Ishikawa (cell line): ENCODE measurements around the gene HSP90AB1.

Experiments
- CEBPB ChIP-seq: IDR thresholded peaks from 2 replicates; pipeline ENCODE4 v1.6.1; 2012
- CREB1 ChIP-seq: IDR thresholded peaks from 2 replicates; pipeline ENCODE4 v1.6.1; 2012; ENCODE audit warnings: low read depth
- EGR1 ChIP-seq: IDR thresholded peaks from 2 replicates; pipeline ENCODE4 v1.6.1; 2012
- EP300 ChIP-seq: IDR thresholded peaks from 2 replicates; pipeline ENCODE4 v1.6.1; 2012; ENCODE audit warnings: borderline replicate concordance
- FOXM1 ChIP-seq: IDR thresholded peaks from 2 replicates; pipeline ENCODE4 v1.6.1; 2012; ENCODE audit warnings: low read depth, borderline replicate concordance
- MAX ChIP-seq: IDR thresholded peaks from 2 replicates; pipeline ENCODE4 v1.6.1; 2012
- NFIC ChIP-seq: IDR thresholded peaks from 2 replicates; pipeline ENCODE4 v1.6.1; 2012
- RAD21 ChIP-seq: IDR thresholded peaks from 2 replicates; pipeline ENCODE4 v1.6.1; 2012; ENCODE audit warnings: low read depth
- TAF1 ChIP-seq: IDR thresholded peaks from 2 replicates; pipeline ENCODE4 v1.6.1; 2012; ENCODE audit warnings: low read depth, mild to moderate bottlenecking
- TCF12 ChIP-seq: IDR thresholded peaks from 2 replicates; pipeline ENCODE4 v1.6.1; 2012; ENCODE audit warnings: low read depth
- USF1 ChIP-seq: IDR thresholded peaks from 2 replicates; pipeline ENCODE4 v1.6.1; 2012
- YY1 ChIP-seq: IDR thresholded peaks from 2 replicates; pipeline ENCODE4 v1.6.1; 2012; ENCODE audit warnings: low read depth
- ZBTB7A ChIP-seq: IDR thresholded peaks from 2 replicates; pipeline ENCODE4 v1.6.1; 2012; ENCODE audit warnings: low read depth
- TF ChIP-seq, protein P1 (sequence below): IDR thresholded peaks from 2 replicates; pipeline ENCODE4 v1.6.1; 2012; ENCODE audit warnings: low read depth, mild to moderate bottlenecking

- TF ChIP-seq USF1 (no peak), NFIC (no peak), CEBPB (no peak), MAX (no peak), RAD21 (no peak), TCF12 (no peak), TAF1 (no peak), YY1 (no peak), ZBTB7A (no peak), EGR1 (no peak), EP300 (no peak), CREB1 (no peak), FOXM1 (no peak)
- TF ChIP-seq, protein P1, sequence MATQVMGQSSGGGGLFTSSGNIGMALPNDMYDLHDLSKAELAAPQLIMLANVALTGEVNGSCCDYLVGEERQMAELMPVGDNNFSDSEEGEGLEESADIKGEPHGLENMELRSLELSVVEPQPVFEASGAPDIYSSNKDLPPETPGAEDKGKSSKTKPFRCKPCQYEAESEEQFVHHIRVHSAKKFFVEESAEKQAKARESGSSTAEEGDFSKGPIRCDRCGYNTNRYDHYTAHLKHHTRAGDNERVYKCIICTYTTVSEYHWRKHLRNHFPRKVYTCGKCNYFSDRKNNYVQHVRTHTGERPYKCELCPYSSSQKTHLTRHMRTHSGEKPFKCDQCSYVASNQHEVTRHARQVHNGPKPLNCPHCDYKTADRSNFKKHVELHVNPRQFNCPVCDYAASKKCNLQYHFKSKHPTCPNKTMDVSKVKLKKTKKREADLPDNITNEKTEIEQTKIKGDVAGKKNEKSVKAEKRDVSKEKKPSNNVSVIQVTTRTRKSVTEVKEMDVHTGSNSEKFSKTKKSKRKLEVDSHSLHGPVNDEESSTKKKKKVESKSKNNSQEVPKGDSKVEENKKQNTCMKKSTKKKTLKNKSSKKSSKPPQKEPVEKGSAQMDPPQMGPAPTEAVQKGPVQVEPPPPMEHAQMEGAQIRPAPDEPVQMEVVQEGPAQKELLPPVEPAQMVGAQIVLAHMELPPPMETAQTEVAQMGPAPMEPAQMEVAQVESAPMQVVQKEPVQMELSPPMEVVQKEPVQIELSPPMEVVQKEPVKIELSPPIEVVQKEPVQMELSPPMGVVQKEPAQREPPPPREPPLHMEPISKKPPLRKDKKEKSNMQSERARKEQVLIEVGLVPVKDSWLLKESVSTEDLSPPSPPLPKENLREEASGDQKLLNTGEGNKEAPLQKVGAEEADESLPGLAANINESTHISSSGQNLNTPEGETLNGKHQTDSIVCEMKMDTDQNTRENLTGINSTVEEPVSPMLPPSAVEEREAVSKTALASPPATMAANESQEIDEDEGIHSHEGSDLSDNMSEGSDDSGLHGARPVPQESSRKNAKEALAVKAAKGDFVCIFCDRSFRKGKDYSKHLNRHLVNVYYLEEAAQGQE, result no peak
These were observed 44.9 kb downstream of the HSP90AB1 start for GRCh38 chr6:44291841-44292240.
